Activated naive CD4-positive, alpha-beta T cell treated with Interleukin-2 at 50 U/mL for 16 hours (primary cell): ENCODE results near the gene GPRC5D.

Experiments
- DNase-seq: peaks from one replicate; pipeline ENCODE4 v3.0.0-alpha.2; 2020

GPRC5D gene

DNA sequence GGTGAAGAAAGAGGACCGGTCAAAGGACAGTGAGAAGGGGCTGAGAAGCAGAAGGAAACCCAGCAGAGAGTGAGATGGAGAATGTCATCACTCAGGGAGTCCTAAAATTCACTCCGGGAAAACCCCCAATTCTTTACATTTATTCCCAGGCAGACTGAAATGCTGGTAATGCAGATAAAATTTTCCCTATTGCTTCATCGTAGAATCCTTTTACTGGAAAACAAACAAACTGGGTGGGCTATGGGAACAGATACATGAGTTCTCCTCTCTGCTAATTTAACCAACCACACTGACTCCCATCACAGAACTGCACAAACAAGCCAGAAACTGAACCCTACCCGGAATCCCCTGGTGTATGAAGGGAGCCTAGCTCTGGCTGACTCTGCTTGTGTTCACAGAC is 27.2 kb upstream of the GPRC5D start:
- no peak for DNase-seq

DNA sequence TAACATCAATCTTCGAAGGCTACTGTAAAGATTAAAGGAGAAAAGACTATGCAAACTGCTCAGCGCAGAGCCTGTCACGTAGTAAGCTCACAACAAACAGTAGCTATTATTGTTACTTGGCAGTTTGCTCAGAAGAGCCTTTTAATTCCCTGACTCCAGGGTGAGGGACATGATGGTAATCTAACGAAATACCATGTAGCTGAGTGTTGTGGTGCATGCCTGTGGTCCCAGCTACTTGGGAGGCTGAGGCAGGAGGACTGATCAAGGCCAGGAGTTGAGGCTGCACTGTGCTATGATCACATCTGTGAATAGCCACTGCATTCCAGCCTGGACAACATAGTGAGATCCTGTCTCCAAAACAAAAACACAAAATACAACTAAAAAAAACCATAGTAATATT is 25.3 kb upstream of the GPRC5D start:
- no peak for DNase-seq

GRCh38 chr12:12976366-12976765 is 24.4 kb upstream of the GPRC5D start:
- no peak for DNase-seq

- no peak for DNase-seq
These were observed 23.5 kb upstream of the GPRC5D start for GRCh38 chr12:12975322-12976077.

DNA sequence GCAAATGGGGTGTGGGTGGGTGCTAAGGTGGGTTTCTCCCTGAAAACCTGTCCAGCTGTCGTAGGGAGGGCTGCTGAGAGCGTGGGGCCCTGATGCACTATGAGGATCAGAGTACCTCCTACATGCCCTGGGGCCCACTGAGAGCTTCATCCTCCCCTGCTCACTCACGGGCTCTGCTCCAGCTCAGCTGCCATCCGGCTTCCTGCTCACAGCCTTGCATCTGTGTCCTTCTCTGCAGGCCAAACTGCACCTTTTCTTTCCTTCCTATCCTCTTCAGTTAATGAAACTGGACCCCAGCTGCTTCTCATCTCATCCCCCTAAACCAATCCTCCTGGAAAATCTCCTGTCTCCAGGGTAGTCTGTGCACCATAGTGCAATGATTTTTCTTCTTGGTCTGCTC is 22.2 kb upstream of the GPRC5D start:
- DNase-seq, result no peak

DNA sequence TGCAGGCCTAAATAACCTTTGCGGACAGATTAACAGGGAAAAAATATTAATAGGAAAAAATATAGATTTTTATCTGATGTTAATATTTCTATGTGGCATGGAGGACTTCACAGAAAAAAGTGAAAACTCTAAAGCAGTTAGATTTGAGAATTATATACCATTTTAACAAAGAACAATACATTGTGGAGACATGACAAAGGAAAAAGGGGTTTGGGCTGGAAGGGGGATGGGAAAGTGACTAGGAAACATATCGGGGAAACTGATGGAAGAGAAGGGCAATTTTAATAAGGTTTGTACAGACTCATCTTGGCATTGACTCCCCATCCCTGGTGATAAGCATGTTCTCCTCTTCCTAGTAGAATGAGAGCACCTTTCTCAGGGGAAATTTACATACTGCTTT is 21.0 kb upstream of the GPRC5D start:
- no peak for DNase-seq

GRCh38 chr12:12965836-12966235 is 13.9 kb upstream of the GPRC5D start:
- no peak for DNase-seq

GRCh38 chr12:12964255-12964654 is 12.3 kb upstream of the GPRC5D start:
- no peak for DNase-seq

DNA sequence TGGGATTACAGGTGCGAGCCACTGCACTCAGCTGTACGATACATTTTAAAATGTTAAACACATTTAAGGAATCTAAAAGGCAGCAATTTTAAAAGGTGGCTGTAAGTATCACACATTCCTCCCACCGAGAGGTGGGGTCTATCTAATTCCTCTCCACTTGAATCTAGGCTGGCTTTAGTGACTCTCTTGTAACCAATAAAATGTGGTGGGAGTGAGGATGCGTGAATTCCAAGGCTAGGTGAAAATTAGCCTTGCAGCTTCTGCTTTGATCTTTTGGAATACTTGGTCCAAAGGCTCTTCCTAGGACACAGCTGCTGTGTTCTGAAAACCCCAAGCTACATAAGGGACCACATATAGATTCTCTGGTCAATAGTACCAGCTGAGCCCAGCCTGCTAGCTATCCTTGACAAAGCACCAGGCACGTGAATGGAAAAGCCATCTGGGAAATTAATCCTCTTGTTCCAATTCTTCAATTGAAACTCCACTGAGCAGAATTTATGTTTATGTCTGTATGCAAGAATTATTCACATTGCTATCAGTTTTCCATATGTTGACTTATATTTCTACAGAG is 8.8 kb upstream of the GPRC5D start:
- no peak for DNase-seq

DNA sequence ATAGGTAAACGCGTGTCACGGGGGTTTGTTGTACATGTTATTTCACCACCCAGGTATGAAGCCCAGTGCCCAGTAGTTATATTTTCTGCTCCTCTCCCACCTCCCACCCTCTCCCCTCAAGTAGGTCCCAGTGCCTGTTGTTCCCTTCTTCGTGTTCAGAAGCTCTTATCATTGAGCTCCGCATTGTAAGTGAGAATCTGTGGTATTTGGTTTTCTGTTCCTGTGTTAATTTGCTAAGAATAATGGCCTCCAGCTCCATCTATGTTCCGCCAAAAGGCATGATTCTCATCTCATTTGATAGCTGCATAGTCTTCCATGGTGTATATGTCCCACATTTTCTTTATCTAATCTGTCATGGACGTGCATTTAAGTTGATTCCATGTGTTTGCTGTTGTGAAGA is 6.9 kb upstream of the GPRC5D start:
- DNase-seq, result no peak

- no peak for DNase-seq
These were observed 3.1 kb upstream of the GPRC5D start for GRCh38 chr12:12954878-12955625.

DNA sequence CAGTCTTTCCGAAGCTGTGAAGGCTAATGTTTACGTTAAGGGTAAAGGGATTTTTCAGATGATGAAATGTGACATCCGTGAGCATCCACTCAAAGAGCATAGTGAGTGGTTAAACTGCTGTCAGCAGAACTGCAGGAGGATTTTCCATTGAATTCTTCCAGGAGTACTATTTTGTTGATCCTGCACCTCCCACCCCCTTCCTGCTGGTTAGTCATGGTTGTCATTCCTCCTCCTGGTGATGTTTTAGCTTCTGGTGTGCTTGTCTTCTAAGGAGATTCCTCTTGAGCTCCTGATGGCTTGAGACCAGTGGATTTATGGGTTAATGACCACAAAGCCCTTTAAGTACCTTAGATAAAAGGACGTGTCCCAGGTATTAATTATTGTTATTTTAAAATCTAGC is 2.4 kb upstream of the GPRC5D start:
- DNase-seq, result no peak

DNA sequence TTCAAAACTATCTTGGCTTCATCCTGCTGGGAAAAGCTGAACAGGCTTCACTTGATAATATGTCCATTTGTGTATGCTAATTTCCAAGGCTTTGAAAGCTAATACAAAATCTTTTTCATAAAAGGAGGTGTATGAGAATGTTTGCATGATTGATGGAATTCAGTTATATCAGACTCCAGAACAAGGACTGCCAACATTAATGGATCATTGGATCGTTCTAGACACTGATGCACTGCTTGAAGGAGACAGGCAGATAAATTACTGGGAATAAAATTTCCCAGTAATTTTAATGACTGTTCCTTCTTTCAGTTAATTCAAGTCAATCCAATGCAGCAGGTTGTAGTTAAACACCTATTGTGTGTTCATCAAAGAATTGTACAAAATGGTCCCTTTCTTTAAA is 466 bp downstream of the GPRC5D start:
- DNase-seq, result no peak

DNA sequence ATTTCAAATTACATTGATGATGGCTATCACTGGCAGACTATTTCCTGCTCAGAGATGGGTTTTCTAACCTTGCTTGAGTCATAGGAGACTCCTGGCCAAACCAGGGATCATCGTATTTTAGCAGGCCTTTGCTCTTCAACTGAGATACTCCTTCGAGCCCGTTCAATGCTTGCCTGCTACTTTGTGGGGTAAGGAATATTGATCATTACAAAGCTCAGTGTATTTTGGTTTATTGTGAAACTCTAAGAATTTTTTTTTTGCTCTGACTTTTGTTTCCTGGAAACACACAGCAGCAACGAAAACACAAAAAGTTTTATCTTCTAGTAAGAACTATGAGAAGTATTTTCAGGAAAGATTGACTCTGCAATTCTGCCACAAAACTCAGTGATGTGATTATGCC is 4.1 kb downstream of the GPRC5D start:
- DNase-seq, result no peak

DNA sequence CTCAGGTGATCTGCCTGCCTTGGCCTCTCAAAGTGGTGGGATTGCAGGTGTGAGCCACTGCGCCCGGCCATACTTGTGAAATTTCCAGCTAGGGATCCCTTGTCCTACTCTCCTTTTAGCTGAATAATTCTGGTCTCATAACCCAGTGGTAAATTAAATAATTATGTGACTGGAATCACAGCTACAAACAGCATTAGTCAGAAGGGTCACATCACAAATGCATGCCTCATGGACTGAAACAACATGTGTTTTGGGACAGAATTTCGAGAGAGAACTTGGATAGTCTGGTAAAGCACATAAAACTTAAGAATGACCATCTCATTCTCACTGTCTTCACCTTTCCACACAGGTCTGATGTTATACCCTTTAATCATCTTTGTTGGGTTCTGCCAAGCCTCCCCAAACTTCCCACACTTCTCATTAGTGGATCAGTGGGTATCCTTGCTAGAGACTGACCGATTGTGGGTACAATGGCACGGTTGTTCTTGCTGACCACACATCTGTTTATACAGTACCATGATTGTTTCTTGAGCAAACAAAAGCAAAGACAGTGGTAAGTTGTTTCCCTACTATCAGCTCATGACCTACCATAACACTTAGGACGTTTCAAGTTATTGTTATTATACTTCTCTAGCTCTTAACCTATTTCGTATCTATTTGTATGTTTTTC is 5.1 kb downstream of the GPRC5D start:
- DNase-seq, result no peak

- DNase-seq, result no peak
These were observed 6.4 kb downstream of the GPRC5D start for GRCh38 chr12:12945591-12945990.

GRCh38 chr12:12943586-12944260 is 8.2 kb downstream of the GPRC5D start:
- no peak for DNase-seq

DNA sequence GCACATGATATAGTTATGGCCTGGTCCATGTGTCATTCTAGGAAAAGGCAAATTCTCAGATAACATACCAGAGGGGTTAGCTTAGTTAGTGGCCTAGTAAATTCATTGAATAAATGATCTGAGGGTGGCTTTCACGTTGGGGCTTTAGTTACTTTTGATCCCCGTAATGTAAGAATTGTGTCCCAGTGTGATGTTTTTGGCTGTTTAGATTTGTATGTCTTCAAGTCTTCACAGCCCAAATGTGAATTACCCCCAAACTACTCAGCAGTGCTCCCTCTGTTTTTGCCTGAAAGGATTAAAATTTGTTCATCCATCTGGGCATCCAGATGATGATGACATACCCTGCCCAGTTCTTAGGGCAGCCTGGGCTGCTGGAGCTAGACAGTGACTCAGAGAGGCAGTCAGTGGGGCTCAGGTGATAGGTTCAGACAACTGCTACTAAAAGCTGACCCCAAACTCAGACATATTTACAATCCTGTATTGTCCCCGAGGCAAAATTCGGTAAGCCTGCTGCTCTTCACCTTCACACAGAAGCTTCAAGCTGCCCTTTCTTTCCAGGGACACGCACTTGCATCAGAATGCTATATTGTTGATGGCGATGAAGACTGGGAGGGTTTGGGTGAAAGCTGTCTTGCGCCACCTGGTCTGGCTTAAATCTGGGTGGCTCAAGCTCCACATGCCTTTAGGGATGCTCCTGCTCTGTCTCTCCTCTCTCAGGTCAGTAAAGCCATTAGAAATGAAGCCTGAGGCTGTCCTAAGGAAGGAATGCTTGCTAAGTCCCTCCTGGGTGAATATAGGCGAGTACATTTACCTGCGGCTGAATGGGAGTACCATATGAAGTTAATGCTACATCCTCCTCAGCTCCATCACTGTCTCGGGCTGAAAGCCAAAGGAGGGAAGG is 10.3 kb downstream of the GPRC5D start:
- no peak for DNase-seq

GRCh38 chr12:12939888-12940287 is 12.1 kb downstream of the GPRC5D start:
- DNase-seq, result no peak

DNA sequence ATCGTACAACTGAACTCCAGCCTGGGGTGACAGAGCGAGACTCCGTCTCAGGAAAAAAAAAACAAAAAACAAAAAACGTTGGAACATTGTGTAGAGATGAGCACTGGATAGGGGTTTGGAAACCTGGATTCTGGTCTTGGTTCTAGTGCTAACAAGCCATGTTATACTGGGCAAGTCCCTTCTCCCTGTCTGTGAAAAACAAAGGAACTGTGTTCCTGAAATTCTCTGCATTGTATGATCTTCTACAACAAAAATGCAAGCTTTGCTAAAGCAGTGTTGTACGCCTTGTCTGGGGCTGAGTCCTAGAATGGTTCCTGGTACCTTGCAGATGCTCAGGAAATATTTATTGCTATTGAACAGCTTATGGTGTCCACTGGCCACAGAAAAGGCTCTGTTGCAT is 13.4 kb downstream of the GPRC5D start:
- no peak for DNase-seq

DNA sequence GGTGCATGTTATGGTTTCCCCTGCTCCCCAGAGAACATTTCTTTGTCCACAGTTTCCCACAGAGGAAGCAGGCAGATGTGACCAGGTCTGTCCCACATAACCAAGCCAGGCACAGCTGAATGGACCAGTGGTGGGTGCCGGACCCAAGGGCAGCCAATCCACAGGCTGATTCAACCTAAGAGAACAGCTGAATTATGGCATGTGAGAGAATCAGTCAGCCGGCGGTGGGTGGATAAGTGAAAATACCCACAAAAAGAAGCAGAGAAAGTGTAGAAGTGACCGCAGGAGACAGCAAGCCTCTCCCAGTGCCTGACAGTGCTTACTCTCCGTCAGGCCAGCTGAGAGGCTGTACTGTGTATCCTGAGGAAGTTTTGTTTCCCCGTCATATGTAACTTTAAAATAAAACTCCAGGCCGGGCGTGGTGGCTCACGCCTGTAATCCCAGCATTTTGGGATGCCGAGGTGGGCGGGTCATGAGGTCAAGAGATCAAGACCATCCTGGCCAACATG is 14.9 kb downstream of the GPRC5D start:
- no peak for DNase-seq

DNA sequence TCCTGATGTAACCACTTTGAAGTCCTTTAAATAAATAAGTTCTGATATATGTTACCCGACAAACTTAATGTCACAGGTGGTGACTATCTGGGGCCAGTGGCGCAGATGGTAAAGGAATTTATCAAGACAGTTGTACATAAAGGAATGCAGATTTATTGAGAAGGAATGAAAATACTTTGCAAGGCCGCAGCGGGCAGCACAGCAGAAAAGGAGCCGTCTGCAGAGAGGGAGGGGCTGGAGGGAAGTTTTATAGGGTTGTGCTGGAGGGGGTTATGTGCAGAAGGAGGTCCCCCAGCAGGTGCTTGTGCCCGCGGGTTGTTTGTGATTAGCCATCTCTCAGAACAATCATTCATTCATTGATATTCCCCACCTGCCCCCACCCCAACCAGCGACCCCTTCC is 17.4 kb downstream of the GPRC5D start:
- DNase-seq, result no peak
